Tibial nerve (tissue), 4 donors: ENCODE measurements around the gene JPT2.

ENCODE experiments used
- EP300 ChIP-seq, 2 donors: sonication (generic); formaldehyde crosslinking; IDR thresholded peaks; one replicate each; pipeline ENCODE4 v1.6.1; 2017; ENCODE audit warnings: antibody characterized with exemption in 2 of 2, mild to moderate bottlenecking in 1 of 2
- POLR2A ChIP-seq, 2 donors: fragments of 450-650 bp; IDR thresholded peaks; one replicate each; pipeline ENCODE4 v1.6.1; 2017; ENCODE audit warnings: antibody characterized with exemption in 2 of 2, mild to moderate bottlenecking in 2 of 2, moderate library complexity in 2 of 2
- TF ChIP-seq, protein P1 (sequence below), 5 experiments: fragments of 200-600 bp in 3 of 5; fragments of 450-650 bp in 2 of 5; sonication (generic) in 3 of 5; IDR thresholded peaks; one replicate each; pipeline ENCODE4 v1.5.1; 2016 to 2019; ENCODE audit warnings: antibody characterized with exemption in 5 of 5, mild to moderate bottlenecking in 3 of 5, moderate library complexity in 2 of 5

DNA sequence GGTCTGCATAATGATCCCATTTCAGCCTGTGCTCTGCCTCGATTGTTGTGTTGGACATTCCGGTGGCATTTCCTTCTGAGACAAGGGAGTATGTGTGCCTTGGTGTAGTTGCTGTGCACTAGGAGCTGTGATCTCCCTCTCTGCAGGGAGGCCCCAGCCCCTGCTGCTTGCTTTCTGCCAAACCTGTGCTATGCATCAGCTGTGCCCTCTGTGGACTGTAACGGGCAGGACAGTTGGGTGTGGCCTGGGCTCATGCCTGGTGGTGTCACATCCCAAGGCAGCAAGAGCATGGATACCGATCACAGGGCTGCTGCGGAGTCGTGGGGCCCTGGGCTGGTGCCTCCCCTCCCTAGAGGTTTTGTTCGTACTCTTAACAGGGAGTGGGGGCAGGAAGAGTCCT is 3.8 kb upstream of the JPT2 start:
- TF ChIP-seq, protein P1, sequence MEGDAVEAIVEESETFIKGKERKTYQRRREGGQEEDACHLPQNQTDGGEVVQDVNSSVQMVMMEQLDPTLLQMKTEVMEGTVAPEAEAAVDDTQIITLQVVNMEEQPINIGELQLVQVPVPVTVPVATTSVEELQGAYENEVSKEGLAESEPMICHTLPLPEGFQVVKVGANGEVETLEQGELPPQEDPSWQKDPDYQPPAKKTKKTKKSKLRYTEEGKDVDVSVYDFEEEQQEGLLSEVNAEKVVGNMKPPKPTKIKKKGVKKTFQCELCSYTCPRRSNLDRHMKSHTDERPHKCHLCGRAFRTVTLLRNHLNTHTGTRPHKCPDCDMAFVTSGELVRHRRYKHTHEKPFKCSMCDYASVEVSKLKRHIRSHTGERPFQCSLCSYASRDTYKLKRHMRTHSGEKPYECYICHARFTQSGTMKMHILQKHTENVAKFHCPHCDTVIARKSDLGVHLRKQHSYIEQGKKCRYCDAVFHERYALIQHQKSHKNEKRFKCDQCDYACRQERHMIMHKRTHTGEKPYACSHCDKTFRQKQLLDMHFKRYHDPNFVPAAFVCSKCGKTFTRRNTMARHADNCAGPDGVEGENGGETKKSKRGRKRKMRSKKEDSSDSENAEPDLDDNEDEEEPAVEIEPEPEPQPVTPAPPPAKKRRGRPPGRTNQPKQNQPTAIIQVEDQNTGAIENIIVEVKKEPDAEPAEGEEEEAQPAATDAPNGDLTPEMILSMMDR (IDR thresholded peaks at IDR 0.05) = no peak
- TF ChIP-seq EP300 (IDR thresholded peaks at IDR 0.05) (no peak), POLR2A (IDR thresholded peaks at IDR 0.05) (no peak)
